Fibroblast of upper back skin (primary cell): ENCODE data around the gene CCDC33.

Experiments used
- DNase-seq: peaks from one replicate; pipeline ENCODE4 v3.0.0-alpha.2; 2013

CCDC33 gene

DNA sequence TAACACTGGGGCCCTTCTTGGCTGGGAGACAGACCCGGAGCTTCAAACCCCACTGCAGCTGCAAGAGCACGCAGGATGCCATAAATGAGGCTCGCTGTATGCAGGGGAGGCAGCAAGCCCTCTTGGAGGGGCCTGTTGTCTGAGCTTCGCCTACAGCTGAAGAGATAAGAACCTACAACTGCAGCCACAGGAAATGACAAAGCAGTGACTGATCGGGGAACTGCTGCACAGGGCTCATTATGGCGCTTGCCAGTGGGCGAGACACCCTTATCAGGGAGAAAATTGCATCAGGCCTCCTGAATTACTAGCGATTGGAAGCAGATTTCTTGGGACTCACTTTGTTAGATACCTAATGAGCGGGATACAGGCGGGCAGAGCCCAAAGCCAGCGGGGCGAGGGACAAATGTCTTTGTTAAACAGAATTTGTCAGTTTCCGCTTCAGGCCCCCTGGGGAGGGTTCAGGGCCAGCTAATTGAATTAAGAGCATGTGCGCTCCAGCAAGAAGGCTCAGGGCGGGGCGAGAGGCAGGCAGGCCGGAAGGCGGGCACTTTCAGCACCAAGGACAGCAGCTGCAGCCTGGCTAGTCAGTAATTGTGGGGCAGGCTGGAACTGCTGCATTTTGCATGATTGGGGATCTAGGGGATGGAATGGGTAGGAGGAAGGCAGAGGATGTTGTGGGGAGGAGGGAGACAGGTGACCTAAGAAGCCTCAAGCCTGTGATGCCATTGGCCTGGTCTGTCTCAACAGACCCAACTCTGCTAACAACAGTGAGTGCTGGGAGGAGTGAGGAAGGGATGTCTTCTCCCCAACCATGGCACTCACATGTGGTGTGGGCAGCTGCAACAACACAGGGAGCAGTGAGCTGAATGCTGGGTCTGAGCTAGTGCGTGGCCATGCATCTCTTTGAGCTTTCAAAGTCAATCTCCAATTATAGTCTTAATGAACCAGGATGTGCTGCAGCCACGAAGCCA lies 55.3 kb downstream of the CCDC33 start:
- DNase-seq = peak; percentile 71

GRCh38 chr15:74293021-74293810 lies 57.1 kb downstream of the CCDC33 start:
- DNase-seq = no peak

GRCh38 chr15:74294010-74294409 lies 57.9 kb downstream of the CCDC33 start:
- no peak for DNase-seq

- DNase-seq = no peak
Observed at GRCh38 chr15:74295800-74296199, 59.7 kb downstream of the CCDC33 start.

GRCh38 chr15:74297887-74298286 lies 61.8 kb downstream of the CCDC33 start:
- DNase-seq = no peak

DNA sequence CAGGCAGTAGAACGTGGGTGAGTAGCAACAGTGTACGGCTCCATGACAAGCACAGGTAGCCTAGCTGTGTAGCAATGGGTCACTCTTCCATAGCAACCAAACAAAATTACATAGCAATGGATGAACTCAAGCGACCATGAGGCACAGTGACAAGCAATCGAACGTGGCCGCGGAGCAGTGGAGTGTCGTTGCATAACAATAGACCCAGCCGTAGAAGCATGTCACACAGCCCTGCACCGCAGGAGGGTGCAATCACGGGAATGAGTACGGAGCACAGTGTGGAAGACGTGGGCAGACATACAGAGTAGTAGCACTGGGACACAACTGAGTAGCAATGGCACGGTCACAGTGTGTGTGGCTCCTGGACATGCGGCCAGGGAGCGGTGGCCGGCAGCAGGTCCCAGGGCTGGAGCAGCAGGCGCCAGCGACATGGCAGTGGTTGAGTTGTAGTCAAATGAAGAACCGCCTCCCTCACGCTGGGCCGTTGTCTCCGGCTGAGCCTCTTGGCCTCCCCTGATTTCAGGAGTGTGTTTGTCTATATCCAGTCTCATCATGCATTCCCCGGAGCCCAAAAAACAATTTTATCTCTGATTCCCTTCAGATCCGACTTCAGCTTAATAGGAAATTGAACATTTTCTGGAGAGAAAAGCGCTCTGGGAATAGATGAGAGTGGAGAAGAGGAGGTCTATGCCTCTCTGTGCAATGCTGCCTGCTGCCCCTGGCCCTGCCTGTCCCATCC lies 64.1 kb downstream of the CCDC33 start:
- DNase-seq = no peak

GRCh38 chr15:74301583-74302361 lies 65.6 kb downstream of the CCDC33 start:
- DNase-seq = no peak

- no peak for DNase-seq
Observed at GRCh38 chr15:74302821-74303359, 66.8 kb downstream of the CCDC33 start.

- DNase-seq = no peak
Observed at GRCh38 chr15:74303741-74304309, 67.7 kb downstream of the CCDC33 start.

DNA sequence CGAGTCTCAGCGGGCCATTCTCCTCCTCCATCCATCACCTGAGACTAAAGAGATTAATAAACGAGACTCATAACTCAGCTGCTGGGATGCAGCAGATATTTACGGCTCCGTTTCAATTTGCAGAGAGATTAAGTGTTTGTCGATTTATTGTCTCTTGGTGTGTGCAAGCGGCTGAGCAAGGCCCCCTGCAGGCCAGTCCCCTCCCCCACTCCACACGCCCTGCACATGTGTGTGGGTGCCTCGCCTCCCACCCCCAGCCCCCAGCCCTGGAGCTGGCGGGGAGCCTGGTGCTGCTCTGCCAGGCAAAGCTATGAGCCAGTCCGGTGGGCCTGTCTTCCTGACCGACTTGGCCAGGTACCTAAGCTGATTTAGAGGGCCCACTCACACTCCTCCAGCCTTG lies 68.3 kb downstream of the CCDC33 start:
- no peak for DNase-seq

DNA sequence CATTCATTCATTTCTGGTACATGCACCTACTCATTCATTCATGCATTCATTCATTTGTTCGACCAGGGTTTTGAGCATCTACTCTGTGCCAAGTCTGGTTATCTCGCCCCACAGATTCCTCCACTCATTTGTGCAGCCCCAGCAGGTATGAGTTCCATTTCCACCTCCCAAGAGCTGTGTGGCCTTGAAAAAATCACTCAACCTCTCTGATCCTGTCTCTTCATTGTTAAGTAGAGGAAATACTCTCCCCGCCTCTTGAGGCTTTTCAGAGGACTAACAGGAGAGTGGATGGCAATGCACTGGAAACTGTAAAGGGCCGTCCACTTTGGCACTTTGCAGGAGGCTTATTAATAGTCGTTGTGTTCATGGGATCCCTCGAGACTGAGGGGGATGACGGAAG lies 69.6 kb downstream of the CCDC33 start:
- no peak for DNase-seq

GRCh38 chr15:74306781-74307217 lies 70.7 kb downstream of the CCDC33 start:
- no peak for DNase-seq

DNA sequence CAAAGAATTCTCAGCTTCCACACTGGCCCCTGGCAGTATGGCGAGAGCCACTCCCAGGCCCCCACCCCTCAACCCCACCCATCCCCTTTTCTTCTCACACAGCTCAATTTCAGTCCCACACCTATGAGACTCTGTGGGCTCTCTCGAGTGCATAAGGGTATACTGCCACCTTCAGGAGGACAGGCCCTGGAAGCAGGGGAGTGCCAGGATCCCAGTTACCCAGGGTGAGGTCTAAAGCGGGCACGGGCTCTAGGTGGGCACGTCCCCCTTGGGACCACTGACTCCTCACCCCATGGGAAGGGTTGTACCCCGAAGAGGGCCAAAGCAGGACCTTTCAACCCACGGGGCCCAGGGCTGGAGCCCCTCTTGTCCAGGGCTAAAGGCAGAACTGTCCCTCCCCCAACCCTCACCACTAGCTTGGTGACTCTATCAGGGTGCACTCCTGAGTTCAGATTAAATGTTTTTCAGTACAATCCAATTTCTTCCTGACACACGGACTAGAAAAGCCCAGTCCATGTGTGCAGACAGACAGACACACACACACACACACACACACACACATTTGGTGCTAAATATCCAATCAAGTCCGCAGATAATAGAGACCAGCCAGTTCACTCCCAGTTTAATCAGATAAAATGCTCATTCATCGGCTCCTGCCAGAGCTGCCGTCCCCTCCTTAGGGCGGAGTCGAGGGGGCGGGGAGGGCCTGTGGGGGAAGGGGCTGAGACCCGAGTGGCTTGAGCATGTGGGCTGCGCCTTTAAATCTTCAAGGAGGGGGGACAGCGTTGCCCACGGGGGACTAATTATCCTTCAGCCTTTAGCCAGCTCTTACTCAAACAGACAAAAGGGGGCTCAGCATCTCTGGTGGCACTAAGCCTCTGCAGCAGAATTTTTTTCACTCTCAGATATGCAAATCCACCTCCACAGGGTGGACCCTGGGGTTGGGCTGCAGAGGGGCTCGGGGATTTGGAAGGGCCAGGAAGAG lies 72.0 kb downstream of the CCDC33 start:
- DNase-seq = peak; percentile 68

GRCh38 chr15:74311734-74312444 lies 75.8 kb downstream of the CCDC33 start:
- no peak for DNase-seq

DNA sequence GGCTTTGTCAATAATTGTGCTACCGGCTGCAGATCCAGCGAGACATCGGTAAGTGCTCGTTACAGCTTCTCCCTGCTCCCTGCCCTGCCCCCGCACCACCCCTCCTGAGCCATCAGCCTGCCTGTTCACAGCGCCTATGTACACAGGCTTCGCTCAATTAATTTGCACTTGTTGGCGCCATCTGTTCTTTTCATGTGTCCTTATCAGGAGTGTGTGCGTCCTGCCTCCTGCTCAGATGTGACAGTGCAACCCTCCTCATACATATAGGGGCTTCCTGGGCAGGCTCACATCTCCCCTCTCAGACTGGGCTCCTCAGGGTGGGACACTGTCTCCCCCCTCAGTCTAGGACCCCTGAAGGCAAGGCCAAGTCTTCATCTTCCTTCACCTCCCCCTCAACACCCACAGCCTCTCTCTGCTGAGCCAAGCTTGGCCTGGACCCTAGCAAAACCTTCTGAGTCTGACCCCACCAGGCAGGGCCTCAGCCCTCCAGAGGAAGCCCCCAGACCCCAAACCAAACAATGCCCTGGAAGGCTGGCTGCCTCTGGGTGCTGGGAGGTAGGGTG lies 76.4 kb downstream of the CCDC33 start:
- no peak for DNase-seq

- DNase-seq = no peak
Observed at GRCh38 chr15:74313889-74314288, 77.8 kb downstream of the CCDC33 start.

GRCh38 chr15:74314795-74315438 lies 78.8 kb downstream of the CCDC33 start:
- peak; percentile 29 for DNase-seq

DNA sequence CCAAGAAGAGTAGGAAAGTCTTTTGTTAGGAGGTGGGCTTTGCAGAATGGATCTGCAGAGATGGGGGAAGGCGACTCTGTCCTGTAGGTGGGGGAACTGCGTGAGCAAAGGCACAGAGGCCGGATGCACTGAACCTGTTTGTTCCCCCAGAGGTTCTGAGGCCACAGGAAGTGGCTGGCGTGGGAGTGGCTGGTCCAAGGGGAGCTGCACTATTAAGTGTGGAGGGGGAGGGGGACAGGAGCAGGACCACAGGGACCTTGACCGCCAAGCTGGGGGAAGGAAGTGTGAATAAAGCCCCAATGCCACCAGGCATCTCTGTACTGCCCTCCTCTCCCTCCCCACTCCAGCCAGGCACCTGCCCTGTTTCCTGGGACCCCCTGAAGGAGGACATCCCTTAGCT lies 79.5 kb downstream of the CCDC33 start:
- no peak for DNase-seq

GRCh38 chr15:74316141-74316540 lies 80.0 kb downstream of the CCDC33 start:
- DNase-seq = peak; percentile 31
